IMR-90 (cell line): Measurements from ENCODE around the gene INO80E. TPM values are rescaled to one million over a fixed set of nuclear protein-coding genes. Genes with fewer than 3 reads are reported as not detected.
A peak's percentile ranks its signal among the peaks of the same experiment; 100 is the strongest.

Source experiments
- ATAC-seq: fragments of 200-7000 bp; cut with Tn5 transposase; 2 replicates; pipeline ENCODE4 v1.9.1; 2020; ENCODE audit warnings: low read depth, mild to moderate bottlenecking, moderate library complexity
- BruUV-seq: library from RNA; stranded (reverse); fragments of 400-500 nt; replicated peaks from 2 replicates; lab custom pipeline; 2021; lab: Mats Ljungman, UMichigan
- CTCF ChIA-PET: fragments of 300-600 bp; formaldehyde crosslinking; extraction: SDS; loops from one replicate; lab custom pipeline; 2021; ENCODE audit warnings: antibody characterized with exemption; lab: Yijun Ruan, JAX
- POLR2A ChIA-PET: fragments of 300-600 bp; sonication (Branson Sonifier 250); formaldehyde crosslinking; loops from one replicate; lab custom pipeline; 2022; ENCODE audit warnings: antibody characterized with exemption; ENCODE audit not compliant: unreplicated experiment; lab: Charles Lee
- DNase-seq: peaks from one replicate; pipeline ENCODE4 v3.0.0; 2013
- H2AFZ ChIP-seq: replicated peaks from 2 replicates; pipeline ENCODE3; 2013; ENCODE audit warnings: low read length, mild to moderate bottlenecking; ENCODE audit not compliant: poor library complexity
- H2AK5ac ChIP-seq: 2 replicates; pipeline ENCODE4 v1.6.1; 2013; ENCODE audit warnings: low read depth, low read length, inconsistent platforms
- H2AK9ac ChIP-seq: replicated peaks from 2 replicates; pipeline ENCODE3; 2013; ENCODE audit warnings: mild to moderate bottlenecking, low read depth, low read length, moderate library complexity; ENCODE audit not compliant: poor library complexity
- H2BK120ac ChIP-seq: 2 replicates; pipeline ENCODE4 v1.6.1; 2013; ENCODE audit warnings: low read depth, low read length, inconsistent platforms
- H2BK15ac ChIP-seq: 3 replicates; pipeline ENCODE4 v1.6.1; 2013; ENCODE audit warnings: low read depth, low read length, inconsistent platforms
- H2BK20ac ChIP-seq: 2 replicates; pipeline ENCODE4 v1.6.1; 2013; ENCODE audit warnings: low read depth, mild to moderate bottlenecking, inconsistent platforms, low read length, moderate library complexity
- H2BK5ac ChIP-seq: 2 replicates; pipeline ENCODE4 v1.6.1; 2013; ENCODE audit warnings: mild to moderate bottlenecking, low read depth, low read length, inconsistent platforms; ENCODE audit not compliant: poor library complexity, severe bottlenecking
- H3K14ac ChIP-seq: replicated peaks from 2 replicates; pipeline ENCODE4 v1.6.1; 2013; ENCODE audit warnings: low read depth, low read length, inconsistent platforms
- H3K18ac ChIP-seq: 2 replicates; pipeline ENCODE4 v1.6.1; 2013; ENCODE audit warnings: low read depth, low read length, control low read depth
- H3K23ac ChIP-seq: 2 replicates; pipeline ENCODE4 v1.6.1; 2013; ENCODE audit warnings: low read depth, low read length, inconsistent platforms
- H3K27ac ChIP-seq: 2 replicates; pipeline ENCODE4 v1.5.1; 2013; ENCODE audit warnings: mild to moderate bottlenecking, control low read depth, low read length; ENCODE audit not compliant: insufficient read depth
- H3K27me3 ChIP-seq: 2 replicates; pipeline ENCODE4 v1.6.1; 2013; ENCODE audit warnings: low read length; ENCODE audit not compliant: control insufficient read depth, insufficient read depth
- H3K36me3 ChIP-seq: 2 replicates; pipeline ENCODE4 v1.6.1; 2013; ENCODE audit warnings: low read length, mixed read lengths; ENCODE audit not compliant: control insufficient read depth, insufficient read depth
- H3K4ac ChIP-seq: 2 replicates; pipeline ENCODE4 v1.6.1; 2013; ENCODE audit warnings: low read depth, low read length, inconsistent platforms
- H3K4me1 ChIP-seq: 2 replicates; pipeline ENCODE4 v1.6.1; 2013; ENCODE audit warnings: low read length, mixed read lengths; ENCODE audit not compliant: control insufficient read depth, insufficient read depth
- H3K4me2 ChIP-seq: 2 replicates; pipeline ENCODE4 v1.6.1; 2013; ENCODE audit warnings: low read depth, mild to moderate bottlenecking, control low read depth, low read length, moderate library complexity
- H3K4me3 ChIP-seq: 2 replicates; pipeline ENCODE4 v1.5.1; 2013; ENCODE audit warnings: low read depth, mild to moderate bottlenecking, control low read depth, low read length, moderate library complexity; ENCODE audit not compliant: insufficient read depth
- H3K56ac ChIP-seq: 2 replicates; pipeline ENCODE4 v1.6.1; 2013; ENCODE audit warnings: low read length, inconsistent platforms; ENCODE audit not compliant: insufficient read depth; ENCODE audit errors: extremely low read depth
- H3K79me1 ChIP-seq, 2 experiments: 2 replicates each; pipeline ENCODE4 v1.6.1; 2013; ENCODE audit warnings: low read length in 2 of 2, inconsistent platforms in 1 of 2, low read depth in 1 of 2
- H3K9ac ChIP-seq: 2 replicates; pipeline ENCODE4 v1.6.1; 2013; ENCODE audit warnings: low read depth, low read length, control low read depth
- H3K9me1 ChIP-seq: 2 replicates; pipeline ENCODE4 v1.6.1; 2013; ENCODE audit warnings: low read length, inconsistent platforms; ENCODE audit not compliant: insufficient read depth
- H3K9me3 ChIP-seq: 2 replicates; pipeline ENCODE4 v1.6.1; 2013; ENCODE audit warnings: low read length; ENCODE audit not compliant: control insufficient read depth, insufficient read depth
- H4K20me1 ChIP-seq: 2 replicates; pipeline ENCODE4 v1.6.1; 2013; ENCODE audit warnings: low read length, inconsistent platforms; ENCODE audit not compliant: insufficient read depth
- H4K5ac ChIP-seq: 2 replicates; pipeline ENCODE4 v1.6.1; 2013; ENCODE audit warnings: mild to moderate bottlenecking, low read depth, low read length, control low read depth
- H4K8ac ChIP-seq, 2 experiments: 2 replicates each; pipeline ENCODE4 v1.6.1; 2013; ENCODE audit warnings: low read depth in 2 of 2, low read length in 2 of 2, control low read depth in 1 of 2, inconsistent platforms in 1 of 2
- H4K91ac ChIP-seq: 2 replicates; pipeline ENCODE4 v1.6.1; 2013; ENCODE audit warnings: low read depth, low read length, inconsistent platforms; ENCODE audit not compliant: insufficient read depth
- CHD1 ChIP-seq: IDR thresholded peaks from 2 replicates; pipeline ENCODE4 v1.6.1; 2012; ENCODE audit warnings: low read depth, low read length, improper control_type of control experiment
- MAFK ChIP-seq: IDR thresholded peaks from 2 replicates; pipeline ENCODE4 v1.6.1; 2012; ENCODE audit warnings: low read depth, low read length, improper control_type of control experiment
- MXI1 ChIP-seq: IDR thresholded peaks from 2 replicates; pipeline ENCODE4 v1.6.1; 2012; ENCODE audit warnings: low read depth, mild to moderate bottlenecking, low read length, moderate library complexity, borderline replicate concordance
- POLR2A ChIP-seq: IDR thresholded peaks from 2 replicates; pipeline ENCODE4 v1.6.1; 2012; ENCODE audit warnings: mild to moderate bottlenecking, low read depth, low read length
- RAD21 ChIP-seq: IDR thresholded peaks from 2 replicates; pipeline ENCODE4 v1.6.1; 2012; ENCODE audit warnings: low read length, improper control_type of control experiment
- RCOR1 ChIP-seq: IDR thresholded peaks from 2 replicates; pipeline ENCODE4 v1.6.1; 2012; ENCODE audit warnings: mild to moderate bottlenecking, low read length, improper control_type of control experiment; ENCODE audit not compliant: insufficient replicate concordance
- WGBS, 2 experiments: methylation state at CpG; one replicate each; pipeline versions ENCODE4 v1.1.5 to v1.1.7; 2013; ENCODE audit warnings: missing lambda C conversion rate in 2 of 2; ENCODE audit not compliant: insufficient read length in 1 of 2; ENCODE audit errors: extremely low coverage in 2 of 2; 5-methylcytosine and 5-hydroxymethylcytosine counted together
- dilution Hi-C: fragments of 300-500 bp; cut with HindIII; formaldehyde crosslinking; loops from one replicate; pipeline ENCODE4 v1.14.3; 2018; ENCODE audit warnings: low sequenced_read_pairs; ENCODE audit not compliant: unreplicated experiment
- in situ Hi-C: fragments of 300-500 bp; cut with MboI; formaldehyde crosslinking; loops from 3 replicates; pipeline ENCODE4 v1.14.3; 2019; ENCODE audit warnings: low sequenced_read_pairs, inconsistent platforms, mixed read lengths
- intact Hi-C: fragments of 100-400 bp; cut with micrococcal nuclease; formaldehyde crosslinking; loops from 2 replicates; pipeline ENCODE4 v1.10.0; 2022
- polyA plus RNA-seq, 3 experiments: library from polyadenylated mRNA; depleted of rRNA; stranded (reverse); fragments of >200 nt; gene quantifications; 2 replicates each; pipeline ENCODE4 v1.2.3, GENCODE V29; 2012; ENCODE audit warnings: low replicate concordance in 1 of 3
- total RNA-seq: library from RNA; depleted of rRNA; stranded (reverse); fragments of >200 nt; gene quantifications from 2 replicates; pipeline ENCODE4 v1.2.3, GENCODE V29; 2012
- TF ChIP-seq, protein P1 (sequence below): fragments of 150-350 bp; IDR thresholded peaks from 2 replicates; pipeline ENCODE4 v1.6.1; 2017; ENCODE audit warnings: mild to moderate bottlenecking, antibody characterized with exemption, low read length, low read depth
- TF ChIP-seq, protein P2 (sequence below): fragments of 150-350 bp; IDR thresholded peaks from 2 replicates; pipeline ENCODE4 v1.6.1; 2016; ENCODE audit warnings: low read depth, mild to moderate bottlenecking, low read length, moderate library complexity, borderline replicate concordance

INO80E gene
- total and polyA plus RNA-seq, 2 of the 4 experiments (the other 2 are of a cell fraction): 40.9 to 42.1 TPM

DNA sequence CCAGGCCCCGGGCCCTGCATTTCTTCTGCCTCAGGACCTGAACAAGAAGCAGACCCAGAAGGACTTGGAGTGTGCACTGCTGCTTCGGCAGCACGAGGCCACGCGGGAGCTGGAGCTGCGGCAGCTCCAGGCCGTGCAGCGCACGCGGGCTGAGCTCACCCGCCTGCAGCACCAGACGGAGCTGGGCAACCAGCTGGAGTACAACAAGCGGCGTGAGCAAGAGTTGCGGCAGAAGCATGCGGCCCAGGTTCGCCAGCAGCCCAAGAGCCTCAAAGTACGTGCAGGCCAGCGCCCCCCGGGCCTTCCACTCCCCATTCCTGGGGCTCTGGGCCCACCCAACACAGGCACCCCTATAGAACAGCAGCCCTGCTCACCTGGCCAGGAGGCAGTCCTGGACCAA is 9.8 kb upstream of the INO80E start:
- Histone ChIP-seq H3K36me3 (peaks cover 82% of the 10 kb centered on the region), H2BK15ac (no peak overlapping the region), H3K79me1 (peaks cover 1 to 9% of the 10 kb centered on the region in 2 experiments; a peak in 1 of 4 replicates), H2BK20ac (no peak overlapping the region), H3K27me3 (no peaks in the 10 kb centered on the region), H4K8ac (no peak overlapping the region), H3K4me1 (no peaks in the 10 kb centered on the region), H3K18ac (no peak overlapping the region), H3K4me2 (no peak overlapping the region), H3K4ac (no peak overlapping the region), H3K9ac (no peak overlapping the region), H2AK5ac (no peak overlapping the region), H2AFZ (no peak overlapping the region), H2AK9ac (no peak overlapping the region), H3K14ac (no peak overlapping the region), H4K91ac (no peak overlapping the region), H3K9me3 (no peaks in the 10 kb centered on the region), H2BK120ac (no peak overlapping the region), H3K27ac (no peak overlapping the region), H3K4me3 (no peak overlapping the region), H2BK5ac (no peak overlapping the region), H4K20me1 (no peaks in the 10 kb centered on the region; the same call in 1 of the 2 replicates), H3K9me1 (no peaks in the 10 kb centered on the region), H3K23ac (no peak overlapping the region), H3K56ac (no peak overlapping the region), H4K5ac (no peak overlapping the region)
- DNase-seq (no peak), ATAC-seq (no peak)
- 91% methylated on average over 7 of the region's 20 CpGs; no CpG with 5 or more reads in 1 of the 2 experiments for WGBS, 2 experiments
- POLR2A ChIA-PET: no interaction called here
- dilution Hi-C loops: no loop called here
- CTCF ChIA-PET: no interaction called here
- TF ChIP-seq, protein P1, sequence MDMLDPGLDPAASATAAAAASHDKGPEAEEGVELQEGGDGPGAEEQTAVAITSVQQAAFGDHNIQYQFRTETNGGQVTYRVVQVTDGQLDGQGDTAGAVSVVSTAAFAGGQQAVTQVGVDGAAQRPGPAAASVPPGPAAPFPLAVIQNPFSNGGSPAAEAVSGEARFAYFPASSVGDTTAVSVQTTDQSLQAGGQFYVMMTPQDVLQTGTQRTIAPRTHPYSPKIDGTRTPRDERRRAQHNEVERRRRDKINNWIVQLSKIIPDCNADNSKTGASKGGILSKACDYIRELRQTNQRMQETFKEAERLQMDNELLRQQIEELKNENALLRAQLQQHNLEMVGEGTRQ: no peak
- no peak for TF ChIP-seq RCOR1
- no peak for TF ChIP-seq MAFK
- TF ChIP-seq RAD21: no peak
- no peak for TF ChIP-seq CHD1
- TF ChIP-seq MXI1: no peak
- no peak for TF ChIP-seq POLR2A
- TF ChIP-seq, protein P2, sequence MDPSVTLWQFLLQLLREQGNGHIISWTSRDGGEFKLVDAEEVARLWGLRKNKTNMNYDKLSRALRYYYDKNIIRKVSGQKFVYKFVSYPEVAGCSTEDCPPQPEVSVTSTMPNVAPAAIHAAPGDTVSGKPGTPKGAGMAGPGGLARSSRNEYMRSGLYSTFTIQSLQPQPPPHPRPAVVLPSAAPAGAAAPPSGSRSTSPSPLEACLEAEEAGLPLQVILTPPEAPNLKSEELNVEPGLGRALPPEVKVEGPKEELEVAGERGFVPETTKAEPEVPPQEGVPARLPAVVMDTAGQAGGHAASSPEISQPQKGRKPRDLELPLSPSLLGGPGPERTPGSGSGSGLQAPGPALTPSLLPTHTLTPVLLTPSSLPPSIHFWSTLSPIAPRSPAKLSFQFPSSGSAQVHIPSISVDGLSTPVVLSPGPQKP: no peak
- TSS peak; percentile 8 for BruUV-seq
- in situ Hi-C loops: no loop called here
- intact Hi-C loops: no loop called here
